HepG2 (cell line): ENCODE results near the gene DAZAP1. TPM values are rescaled to one million over a fixed set of nuclear protein-coding genes. Genes with fewer than 3 reads are reported as not detected.

Experiments used
- ATAC-seq: fragments of 200-7000 bp; cut with Tn5 transposase; 3 replicates; pipeline ENCODE4 v1.9.1; 2020; ENCODE audit warnings: mild to moderate bottlenecking, moderate library complexity
- BruUV-seq: library from RNA; stranded (reverse); fragments of 400-500 nt; replicated peaks from 2 replicates; lab custom pipeline; 2021; lab: Mats Ljungman, UMichigan
- CTCF ChIA-PET: fragments of 300-600 bp; formaldehyde crosslinking; extraction: SDS; loops from one replicate; lab custom pipeline; 2021; ENCODE audit warnings: low total read pairs, inconsistent platforms, low intra/inter-chr PET ratio; lab: Yijun Ruan, JAX
- POLR2A ChIA-PET: fragments of 350-600 bp; sonication (Branson Sonifier 250); formaldehyde crosslinking; loops from one replicate; lab custom pipeline; 2020; ENCODE audit warnings: antibody characterized with exemption, inconsistent platforms; lab: Yijun Ruan, JAX
- DNase-seq: peaks from one replicate; pipeline ENCODE4 v3.0.0-alpha.2; 2015; ENCODE audit warnings: low spot score
- FAIRE-seq: peaks from 3 replicates; lab custom pipeline; 2011; peaks lifted over from hg19 to GRCh38; lab: Jason Lieb, UNC
- H2AFZ ChIP-seq: one replicate; pipeline ENCODE4 v1.6.1; 2011; ENCODE audit warnings: low read length, inconsistent platforms
- H3K27ac ChIP-seq: fragments of 300-600 bp; 3 replicates; pipeline ENCODE4 v1.8.0; 2011; ENCODE audit warnings: mixed run types, mild to moderate bottlenecking, mixed read lengths, low read length, inconsistent platforms; ENCODE audit not compliant: insufficient read depth; ENCODE audit errors: extremely low read length
- H3K27me3 ChIP-seq, 2 experiments: fragments of 200-600 bp in 1 of 2; 2 replicates in 1 of 2; 3 replicates in 1 of 2; pipeline versions ENCODE4 v1.6.0 to v1.8.0; 2011; ENCODE audit warnings: low read length in 2 of 2, mild to moderate bottlenecking in 2 of 2, moderate library complexity in 2 of 2, inconsistent platforms in 1 of 2; ENCODE audit not compliant: insufficient read depth in 2 of 2, control insufficient read depth in 1 of 2
- H3K36me3 ChIP-seq, 2 experiments: fragments of 200-600 bp in 1 of 2; replicated peaks in 1 of 2; 2 replicates in 1 of 2; 3 replicates in 1 of 2; pipeline versions ENCODE4 v1.5.1 to v1.8.0; 2011; ENCODE audit warnings: low read length in 2 of 2, inconsistent platforms in 1 of 2; ENCODE audit not compliant: insufficient read depth in 2 of 2, control insufficient read depth in 1 of 2
- H3K4me1 ChIP-seq: 2 replicates; pipeline ENCODE4 v1.5.1; 2012; ENCODE audit warnings: low read length, inconsistent platforms; ENCODE audit not compliant: insufficient read depth
- H3K4me2 ChIP-seq: 2 replicates; pipeline ENCODE4 v1.6.0; 2011; ENCODE audit warnings: low read depth, low read length, inconsistent platforms
- H3K4me3 ChIP-seq, 3 experiments: fragments of 200-600 bp in 1 of 3; sonication (generic), shearing (Covaris generic) in 1 of 3; replicated peaks in 1 of 3; 2 replicates each; pipeline ENCODE4 v1.5.1; 2011 to 2016; ENCODE audit warnings: low read length in 3 of 3, inconsistent platforms in 2 of 3, low read depth in 2 of 3, mild to moderate bottlenecking in 2 of 3, control low read depth in 1 of 3, mixed read lengths in 1 of 3; ENCODE audit not compliant: insufficient read depth in 1 of 3
- H3K79me2 ChIP-seq: one replicate; pipeline ENCODE4 v1.6.1; 2011; ENCODE audit warnings: low read length, inconsistent platforms; ENCODE audit not compliant: insufficient read depth
- H3K9ac ChIP-seq: 2 replicates; pipeline ENCODE4 v1.6.0; 2011; ENCODE audit warnings: mild to moderate bottlenecking, low read depth, low read length, inconsistent platforms; ENCODE audit not compliant: insufficient read depth
- H3K9me3 ChIP-seq: 2 replicates; pipeline ENCODE4 v1.5.1; 2012; ENCODE audit warnings: mild to moderate bottlenecking, low read length
- H4K20me1 ChIP-seq: 2 replicates; pipeline ENCODE4 v1.6.0; 2011; ENCODE audit warnings: inconsistent platforms, mild to moderate bottlenecking, low read length, moderate library complexity; ENCODE audit not compliant: insufficient read depth
- BCL6 ChIP-seq: IDR thresholded peaks from 2 replicates; pipeline ENCODE4 v1.6.1; 2016; ENCODE audit warnings: missing genetic modification reagents, missing compliant biosample characterization
- IKZF4 ChIP-seq: sonication (generic); formaldehyde crosslinking; IDR thresholded peaks from 2 replicates; pipeline ENCODE4 v1.5.1; 2020; ENCODE audit warnings: borderline replicate concordance, mild to moderate bottlenecking, low read depth, missing genetic modification reagents; ENCODE audit errors: not compliant biosample characterization
- RFXANK ChIP-seq: IDR thresholded peaks from 2 replicates; pipeline ENCODE4 v1.6.1; 2016
- TRIM22 ChIP-seq: fragments of 450-650 bp; IDR thresholded peaks from 2 replicates; pipeline ENCODE4 v1.6.1; 2017
- ZBTB21 ChIP-seq: sonication (generic); formaldehyde crosslinking; IDR thresholded peaks from 2 replicates; pipeline ENCODE4 v1.4.0; 2020; ENCODE audit warnings: missing genetic modification reagents
- ZNF512B ChIP-seq: sonication (generic); formaldehyde crosslinking; IDR thresholded peaks from 2 replicates; pipeline ENCODE4 v1.5.1; 2020; ENCODE audit warnings: missing genetic modification reagents, mild to moderate bottlenecking, borderline replicate concordance
- WGBS: methylation state at CpG from one replicate; pipeline ENCODE4 v1.1.6; 2017; ENCODE audit warnings: low lambda C conversion rate; 5-methylcytosine and 5-hydroxymethylcytosine counted together
- in situ Hi-C: cut with HindIII; loops from 2 replicates; pipeline ENCODE4 v1.10.0; 2017; ENCODE audit warnings: low pct_unique_long_range_greater_than_20kb; ENCODE audit not compliant: extremely low pct_ligation_motif_present
- intact Hi-C: fragments of 100-400 bp; cut with micrococcal nuclease; formaldehyde crosslinking; loops from one replicate; pipeline ENCODE4 v1.10.0; 2022; ENCODE audit not compliant: unreplicated experiment
- polyA plus RNA-seq, 8 experiments: library from polyadenylated mRNA; depleted of rRNA in 3 of 8; stranded (reverse) in 7 of 8; unstranded in 1 of 8; fragments of >200 nt; fragmentation: Illumina TruSeq in 4 of 8; extraction: Trizol in 4 of 8; gene quantifications; 2 replicates each; pipeline versions ENCODE4 v1.2.1 to v1.2.3, GENCODE V29; 2011 to 2016; ENCODE audit warnings: low read depth in 4 of 8, missing spikeins in 1 of 8, mixed read lengths in 1 of 8; ENCODE audit not compliant: insufficient read depth in 1 of 8
- total RNA-seq, 5 experiments: library from RNA; depleted of rRNA; stranded (reverse); fragments of >200 nt; fragmentation: Illumina TruSeq; extraction: Trizol; gene quantifications; 2 replicates each; pipeline ENCODE4 v1.2.3, GENCODE V29; 2016; ENCODE audit warnings: low read depth in 1 of 5
- TF ChIP-seq, protein P1 (sequence below): sonication (generic); formaldehyde crosslinking; IDR thresholded peaks from 2 replicates; pipeline ENCODE4 v1.4.0; 2020; ENCODE audit warnings: missing genetic modification reagents

The DAZAP1 gene
- total and polyA plus RNA-seq, 2 of the 13 experiments (the other 11 are each of a cell fraction or from before 2014, with no cell fraction given): 63.3 to 79.2 TPM

- Histone ChIP-seq H3K36me3 (no peaks in the 10 kb centered on the region), H4K20me1 (0 out of 2 replicates have a peak, but pooled peaks cover 3% of the 10 kb centered on the region), H3K79me2 (peaks cover 4% of the 10 kb centered on the region), H3K4me1 (peaks cover 33% of the 10 kb centered on the region), H3K4me3 (no peak overlapping the region), H3K9me3 (no peaks in the 10 kb centered on the region), H3K4me2 (no peak overlapping the region), H2AFZ (no peak overlapping the region), H3K9ac (no peak overlapping the region), H3K27ac (no peak overlapping the region), H3K27me3 (no peaks in the 10 kb centered on the region)
- ChIA-PET CTCF (no interaction called here), POLR2A (interaction anchor here (2.7 kb wide), 1 partner anchor 9 kb away, joined by 29 read pairs; the partner anchor contains the start of gene REEP6)
- in situ Hi-C loops: no loop called here
- no peak for ATAC-seq
- no peak for TF ChIP-seq ZNF512B (CRISPR knock-in tag)
- TF ChIP-seq RFXANK (CRISPR knock-in tag): no peak
- TF ChIP-seq, protein P1, sequence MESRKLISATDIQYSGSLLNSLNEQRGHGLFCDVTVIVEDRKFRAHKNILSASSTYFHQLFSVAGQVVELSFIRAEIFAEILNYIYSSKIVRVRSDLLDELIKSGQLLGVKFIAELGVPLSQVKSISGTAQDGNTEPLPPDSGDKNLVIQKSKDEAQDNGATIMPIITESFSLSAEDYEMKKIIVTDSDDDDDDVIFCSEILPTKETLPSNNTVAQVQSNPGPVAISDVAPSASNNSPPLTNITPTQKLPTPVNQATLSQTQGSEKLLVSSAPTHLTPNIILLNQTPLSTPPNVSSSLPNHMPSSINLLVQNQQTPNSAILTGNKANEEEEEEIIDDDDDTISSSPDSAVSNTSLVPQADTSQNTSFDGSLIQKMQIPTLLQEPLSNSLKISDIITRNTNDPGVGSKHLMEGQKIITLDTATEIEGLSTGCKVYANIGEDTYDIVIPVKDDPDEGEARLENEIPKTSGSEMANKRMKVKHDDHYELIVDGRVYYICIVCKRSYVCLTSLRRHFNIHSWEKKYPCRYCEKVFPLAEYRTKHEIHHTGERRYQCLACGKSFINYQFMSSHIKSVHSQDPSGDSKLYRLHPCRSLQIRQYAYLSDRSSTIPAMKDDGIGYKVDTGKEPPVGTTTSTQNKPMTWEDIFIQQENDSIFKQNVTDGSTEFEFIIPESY (CRISPR knock-in tag): peak; percentile 81; the same call in 1 of the 2 replicates
- no peak for TF ChIP-seq ZBTB21 (CRISPR knock-in tag)
- TF ChIP-seq BCL6 (CRISPR knock-in tag): no peak
- no peak for TF ChIP-seq TRIM22
- TF ChIP-seq IKZF4 (CRISPR knock-in tag): no peak
- 94% methylated on average over 34 of the region's 77 CpGs for WGBS
- DNase-seq: no peak
- no TSS peak for BruUV-seq
- intact Hi-C loops: no loop called here
- FAIRE-seq: no peak
Measured at GRCh38 chr19:1483131-1483978, 76.0 kb downstream of the DAZAP1 start.
